Measurements from ENCODE around the gene PACS2.
"Not testable (repeated sequence)": the region's sequence is repeated elsewhere in the genome, so short reads cannot be mapped to it uniquely, and the experiment has no call there.

PACS2 gene

DNA sequence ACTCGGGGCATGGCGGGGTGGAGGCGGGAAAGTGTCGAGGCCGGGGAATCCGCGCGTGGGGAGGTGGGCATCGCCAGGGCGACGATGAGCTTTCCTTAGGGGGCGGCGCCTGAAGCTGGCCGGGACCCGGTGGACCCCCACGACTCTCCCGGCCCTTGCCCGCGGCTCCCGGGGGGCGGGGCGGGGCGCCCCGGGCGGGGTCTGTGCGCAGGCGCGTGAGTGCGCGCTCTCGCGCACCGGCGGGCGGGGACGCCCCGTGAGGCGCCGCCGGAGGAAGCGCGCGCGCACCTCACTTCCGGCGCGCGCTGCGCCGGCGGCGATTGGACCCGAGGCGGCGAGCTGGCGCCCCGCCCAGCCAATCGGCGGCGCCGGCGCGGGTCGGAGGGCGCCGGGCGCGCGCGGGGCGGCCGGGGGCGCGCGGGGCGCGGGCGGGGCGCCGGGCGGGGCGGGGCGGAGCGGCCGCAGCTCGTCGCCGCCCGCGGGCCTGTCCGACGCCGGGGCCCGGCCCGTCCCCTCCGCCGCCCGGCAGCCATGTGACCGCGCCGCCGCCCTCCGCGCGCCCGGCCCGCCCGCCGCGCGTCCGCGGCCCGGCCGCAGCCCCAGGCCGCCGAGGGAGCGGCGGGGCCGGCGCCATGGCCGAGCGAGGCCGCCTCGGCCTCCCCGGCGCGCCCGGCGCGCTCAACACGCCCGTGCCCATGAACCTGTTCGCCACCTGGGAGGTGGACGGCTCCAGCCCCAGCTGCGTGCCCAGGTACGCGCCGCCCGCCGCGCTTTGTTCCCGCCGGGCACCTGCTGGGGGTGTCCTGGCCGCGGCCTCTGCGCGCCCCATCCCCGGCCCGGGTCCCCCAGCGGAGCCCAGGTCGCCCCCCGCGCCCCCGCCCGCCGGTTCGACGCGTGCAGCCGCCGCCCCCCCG is at the start of gene PACS2:
TSS of gene PACS2 (plus strand) at position 462 of the 914 bp plus-strand sequence. CDS start at position 633, 171 bp downstream.
- peak; percentile 83 for DNase-seq

DNA sequence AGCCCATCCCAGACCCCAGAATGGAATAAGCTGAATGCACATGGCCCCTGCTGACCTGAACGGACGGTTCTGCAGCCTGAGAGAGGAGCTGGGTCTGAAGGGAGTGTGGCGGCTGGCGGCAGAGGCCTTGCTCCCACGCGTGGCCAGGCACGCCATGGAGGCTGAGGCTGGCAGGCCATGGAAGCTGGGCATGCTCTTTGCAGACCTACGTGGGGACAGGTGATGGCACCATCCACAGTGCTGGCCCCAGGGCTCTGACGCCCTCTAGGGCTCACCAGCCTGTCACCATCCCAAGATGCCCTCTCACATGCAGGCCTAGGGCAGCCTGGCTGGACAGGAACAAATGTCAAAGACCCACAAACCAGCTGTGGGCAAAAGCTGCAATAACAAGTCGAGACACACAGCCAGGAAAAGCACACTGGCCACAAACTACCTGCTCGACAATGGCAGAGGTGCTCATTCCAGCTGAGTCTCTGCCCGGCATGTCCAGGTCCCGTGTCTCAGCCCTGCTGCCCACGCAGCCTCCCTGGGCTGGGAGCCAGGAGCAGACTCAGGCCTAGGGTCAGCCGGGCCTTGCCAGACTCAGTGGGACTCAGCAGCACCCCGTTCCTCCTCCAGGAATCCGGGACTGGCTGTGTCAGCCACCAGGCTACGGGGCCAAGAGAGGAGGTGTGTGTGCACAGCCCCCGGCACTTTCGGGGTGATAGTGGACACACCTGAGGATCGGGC is 46.6 kb upstream of the PACS2 start:
- DNase-seq: no peak

DNA sequence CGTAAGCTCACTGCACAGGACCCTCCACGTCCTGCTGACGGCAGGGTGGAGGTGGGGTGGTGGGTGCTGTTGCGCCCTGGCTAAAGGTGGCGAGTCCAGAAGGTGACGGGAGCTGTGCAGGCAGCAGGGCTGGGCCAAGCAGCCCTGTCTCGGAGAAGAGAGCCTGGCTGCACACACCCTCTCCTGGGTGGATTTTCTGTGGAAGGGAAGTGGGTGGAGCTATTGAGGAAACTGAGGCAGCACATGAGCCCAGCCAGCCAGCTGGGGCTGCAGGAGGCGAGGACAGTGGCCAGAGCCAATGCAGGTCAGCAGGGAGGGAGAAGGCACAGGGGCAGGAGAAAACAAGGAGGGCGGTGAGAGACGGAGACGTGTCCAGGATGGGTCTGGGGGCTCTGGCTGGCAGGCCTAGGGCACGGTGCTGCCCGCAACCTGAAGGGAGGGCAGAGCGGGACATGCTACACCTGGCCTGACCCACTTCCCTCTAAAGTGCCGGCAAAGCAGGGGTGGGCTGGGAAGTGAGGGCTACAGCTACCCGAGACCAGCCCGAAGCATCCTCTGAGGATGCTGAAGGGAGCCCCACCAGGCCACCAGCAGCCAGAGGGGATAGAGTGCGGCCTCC is 45.7 kb upstream of the PACS2 start:
- DNase-seq: no peak

DNA sequence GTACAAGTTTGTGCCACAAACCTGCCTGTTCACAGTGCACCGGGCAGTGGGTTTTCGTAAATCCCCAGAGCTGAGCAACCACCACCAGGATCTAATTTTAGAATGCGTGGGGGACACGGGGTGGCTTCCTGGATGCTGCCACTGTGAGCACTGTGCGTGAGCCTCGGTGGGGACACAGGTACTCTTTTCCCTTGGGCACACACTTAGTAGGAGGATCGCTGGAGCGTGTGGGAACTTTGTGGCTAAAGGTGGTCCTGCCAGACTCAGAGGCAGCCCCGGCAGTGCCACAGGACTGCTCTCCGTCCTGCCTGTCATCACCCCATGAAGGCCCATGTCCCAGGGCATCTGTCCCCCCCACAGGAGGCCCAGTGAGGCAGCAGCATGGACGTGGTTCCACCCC is 45.1 kb upstream of the PACS2 start:
- no peak for DNase-seq

DNA sequence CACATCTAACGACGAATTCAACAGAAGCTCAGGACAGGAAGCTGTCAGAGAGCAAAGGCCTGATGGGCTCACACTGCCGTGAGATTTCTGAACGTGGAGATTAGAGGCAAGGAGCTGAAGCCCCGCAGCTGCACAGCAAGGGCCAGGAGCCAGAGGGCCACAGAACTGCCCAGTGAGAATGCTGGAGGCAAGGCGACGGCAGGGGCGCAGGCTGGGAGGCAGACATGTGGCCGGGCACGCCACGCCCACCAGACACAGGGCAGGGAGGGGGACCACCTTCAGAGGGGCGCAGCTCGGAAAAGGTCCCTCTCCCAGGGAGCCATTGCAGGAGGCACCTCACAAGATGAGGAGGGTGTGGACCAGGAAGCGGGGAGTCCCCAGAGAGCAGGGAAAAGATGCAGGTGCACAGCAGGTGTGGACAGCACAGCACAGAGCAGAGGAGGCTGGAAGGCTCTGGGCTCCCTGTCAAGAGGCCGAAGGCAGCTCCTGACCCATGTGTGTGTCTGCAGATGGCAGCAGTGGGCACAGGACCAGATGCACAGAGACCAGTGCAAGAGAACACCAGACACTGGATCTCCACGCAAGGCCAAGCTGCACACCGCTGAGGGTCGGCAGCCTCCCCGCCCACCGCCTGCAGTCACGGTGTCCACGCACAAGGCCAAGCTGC is 43.2 kb upstream of the PACS2 start:
- no peak for DNase-seq

DNA sequence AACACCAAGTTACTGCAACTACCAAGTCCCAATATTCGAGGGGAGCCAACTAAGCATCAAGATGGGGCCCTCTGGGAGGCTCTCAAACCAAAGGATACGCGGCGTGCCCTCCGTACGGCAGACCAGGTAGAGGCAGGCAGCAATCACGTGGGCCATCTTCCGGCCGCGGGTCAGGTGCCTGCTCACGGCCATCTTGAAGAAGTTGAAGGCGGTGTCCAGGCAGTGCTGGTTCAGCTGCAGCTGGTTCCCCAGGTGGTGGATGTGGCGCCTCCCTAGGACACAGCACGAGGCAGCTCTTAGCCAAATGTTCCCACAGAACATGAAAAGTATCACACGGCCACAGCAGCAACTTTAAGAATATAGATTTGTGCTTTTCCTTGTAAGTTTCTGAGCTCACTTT is 41.9 kb upstream of the PACS2 start:
- no peak for DNase-seq

DNA sequence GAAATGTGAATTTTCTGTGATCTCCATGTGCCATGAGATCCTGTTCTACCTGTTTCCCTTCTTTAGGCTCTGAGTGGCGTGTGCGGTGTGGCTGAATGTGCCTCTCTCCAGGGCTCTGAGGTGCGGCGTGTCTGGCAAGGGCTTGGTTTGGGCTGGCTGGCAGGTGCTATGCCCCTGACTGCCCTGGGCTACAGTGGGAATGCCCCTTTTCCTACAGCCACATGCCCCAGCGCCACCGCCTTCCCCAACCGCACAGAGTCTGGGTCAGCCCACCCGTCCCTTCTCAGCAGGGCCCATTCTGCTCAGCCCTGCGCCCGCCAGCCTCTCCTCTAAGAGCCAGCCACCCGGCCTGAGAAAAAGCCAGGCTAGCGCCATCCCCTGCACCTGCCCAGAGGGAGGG is 41.5 kb upstream of the PACS2 start:
- no peak for DNase-seq

DNA sequence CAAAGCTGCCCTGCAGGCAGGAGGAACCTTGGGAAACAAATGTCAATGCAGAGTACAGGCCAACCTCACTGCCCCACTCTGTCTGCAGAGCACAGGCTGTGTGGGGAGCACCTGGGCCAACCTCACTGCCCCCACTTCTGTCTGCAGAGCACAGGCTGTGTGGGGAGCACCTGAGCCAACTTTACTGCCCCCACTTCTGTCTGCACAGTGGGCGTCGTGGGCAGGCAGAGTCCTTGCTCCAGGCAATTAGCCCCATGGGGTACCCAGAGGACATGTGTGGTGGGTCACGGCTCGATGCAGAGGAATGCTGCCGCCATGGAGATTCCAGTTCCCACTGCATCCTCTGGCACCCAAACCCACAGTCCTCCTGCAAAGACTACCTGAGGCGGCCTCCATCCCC is 39.9 kb upstream of the PACS2 start:
- DNase-seq: no peak

DNA sequence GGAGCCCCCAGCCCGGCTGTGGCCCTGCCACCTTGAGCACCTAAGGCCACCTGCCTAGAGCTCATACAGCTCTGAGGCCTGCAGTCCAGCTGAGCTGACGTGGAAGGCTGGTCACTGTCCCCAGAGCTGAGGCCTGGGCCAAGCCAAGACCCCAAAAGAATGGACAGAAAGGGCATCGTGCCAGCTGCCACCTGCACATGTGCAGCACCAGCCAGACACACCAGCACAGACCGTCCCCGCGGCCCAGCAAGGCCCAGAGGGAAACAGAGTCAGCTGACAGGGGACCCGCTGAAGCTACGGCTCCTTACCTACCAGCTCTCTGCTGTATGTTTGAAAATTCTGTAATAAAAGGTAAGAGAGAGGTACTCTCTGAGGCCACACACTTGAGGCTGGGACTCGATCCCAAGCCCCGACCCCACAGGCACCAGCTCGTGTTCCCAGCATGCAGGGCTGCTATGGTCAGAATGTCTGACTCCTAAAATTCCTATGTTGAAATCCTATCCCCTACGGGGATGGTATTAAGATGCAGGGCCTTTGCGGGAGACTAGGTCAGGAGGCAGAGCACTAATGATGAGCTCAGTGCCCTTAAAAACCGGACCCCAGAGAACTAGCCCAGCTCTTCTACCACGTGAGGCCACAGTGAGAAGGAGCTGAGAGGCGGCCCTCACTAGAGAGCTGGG is 39.1 kb upstream of the PACS2 start:
- no peak for DNase-seq

DNA sequence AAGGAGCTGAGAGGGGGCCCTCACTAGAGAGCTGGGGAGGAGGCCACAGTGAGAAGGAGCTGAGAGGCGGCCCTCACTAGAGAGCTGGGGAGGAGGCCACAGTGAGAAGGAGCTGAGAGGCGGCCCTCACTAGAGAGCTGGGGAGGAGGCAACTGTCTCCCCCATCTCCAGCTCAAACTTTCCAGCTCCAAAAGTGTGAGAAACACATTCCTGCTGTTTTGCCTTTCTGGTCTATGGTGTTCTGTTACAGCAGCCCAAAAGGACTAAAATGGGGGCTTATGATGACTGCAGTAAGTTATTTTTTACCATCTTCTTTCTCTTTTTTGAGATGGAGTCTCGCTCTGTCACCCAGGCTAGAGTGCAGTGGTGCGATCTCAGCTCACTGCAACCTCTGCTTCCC is 37.1 kb upstream of the PACS2 start:
- not testable (repeated sequence) for DNase-seq

DNA sequence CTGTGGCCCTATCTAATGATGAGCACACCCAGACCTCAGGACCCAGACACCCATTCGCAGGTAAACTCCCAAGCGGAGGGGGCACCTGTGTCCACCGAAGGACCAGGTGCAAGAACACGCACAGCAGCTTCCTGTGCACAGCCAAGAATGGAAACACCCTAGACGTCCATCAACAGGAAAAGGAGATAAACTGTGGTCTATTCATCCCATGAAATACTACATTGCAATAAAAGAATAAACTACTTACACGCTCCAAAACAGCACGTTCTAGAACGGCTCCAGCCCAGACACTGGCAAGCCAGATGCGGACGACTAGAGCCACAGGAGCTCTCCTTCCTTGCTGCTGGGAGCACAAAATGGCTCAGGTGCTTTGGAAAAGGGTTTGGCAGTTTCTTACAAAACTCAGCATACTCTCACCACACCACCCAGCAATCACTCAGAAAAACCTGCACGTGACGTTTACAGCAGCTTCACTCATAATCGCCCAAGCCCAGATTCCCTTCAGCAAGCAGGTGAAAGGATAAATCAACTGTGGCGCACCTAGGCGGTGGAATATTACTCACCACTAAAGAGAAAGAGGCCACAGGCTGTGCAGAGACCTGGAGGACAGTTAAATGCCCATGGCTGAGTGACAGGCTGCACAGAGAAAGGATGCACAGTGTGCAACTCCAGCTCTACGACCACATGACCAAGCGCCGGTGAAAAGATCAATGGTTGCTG is 34.7 kb upstream of the PACS2 start:
- no peak for DNase-seq

DNA sequence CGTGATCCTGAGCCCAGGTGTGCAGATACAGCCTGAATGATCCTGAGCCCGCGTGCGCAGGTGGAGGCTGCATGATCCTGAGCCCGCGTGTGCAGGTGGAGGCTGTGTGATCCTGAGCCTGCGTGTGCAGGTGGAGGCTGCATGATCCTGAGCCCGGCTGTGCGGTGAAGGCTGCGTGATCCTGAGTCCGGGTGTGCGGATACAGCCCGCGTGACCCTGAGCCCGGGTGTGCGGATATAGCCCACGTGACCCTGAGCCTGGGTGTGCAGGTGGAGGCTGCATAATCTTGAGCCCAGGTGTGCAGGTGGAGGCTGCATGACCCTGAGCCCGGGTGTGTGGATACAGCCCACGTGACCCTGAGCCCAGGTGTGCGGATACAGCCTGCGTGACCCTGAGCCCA is 34.0 kb upstream of the PACS2 start:
- DNase-seq: no peak

DNA sequence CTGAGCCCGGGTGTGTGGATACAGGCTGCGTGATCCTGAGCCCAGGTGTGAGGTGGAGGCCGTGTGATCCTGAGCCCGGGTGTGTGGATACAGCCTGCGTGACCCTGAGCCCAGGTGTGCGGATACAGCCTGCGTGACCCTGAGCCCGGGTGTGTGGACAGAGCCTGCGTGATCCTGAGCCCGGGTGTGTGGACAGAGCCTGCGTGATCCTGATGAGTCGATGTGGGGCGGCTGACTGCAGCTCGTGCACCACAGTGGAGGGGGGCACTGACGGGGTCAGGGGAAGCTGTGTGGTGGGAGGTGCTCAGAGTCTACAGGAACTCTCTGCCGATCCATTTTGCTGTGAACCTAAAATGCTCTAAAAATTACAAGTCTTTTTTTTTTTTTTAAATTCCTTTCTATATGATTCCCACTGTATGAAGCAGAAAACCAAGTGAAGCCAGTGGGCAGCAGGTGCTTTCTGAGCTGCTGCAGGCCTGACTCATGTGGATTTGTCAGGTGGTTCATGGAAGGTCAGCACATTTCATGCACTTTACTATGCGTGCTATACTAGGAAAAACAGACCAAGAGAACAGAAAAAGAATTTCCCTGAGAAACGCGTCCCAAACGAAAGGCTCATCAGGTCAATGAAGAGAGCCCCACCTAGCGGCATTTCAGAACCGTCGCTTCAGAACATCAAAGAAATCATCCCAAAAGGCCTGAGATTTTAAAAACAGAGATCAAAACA is 33.0 kb upstream of the PACS2 start:
- DNase-seq: peak; percentile 42

DNA sequence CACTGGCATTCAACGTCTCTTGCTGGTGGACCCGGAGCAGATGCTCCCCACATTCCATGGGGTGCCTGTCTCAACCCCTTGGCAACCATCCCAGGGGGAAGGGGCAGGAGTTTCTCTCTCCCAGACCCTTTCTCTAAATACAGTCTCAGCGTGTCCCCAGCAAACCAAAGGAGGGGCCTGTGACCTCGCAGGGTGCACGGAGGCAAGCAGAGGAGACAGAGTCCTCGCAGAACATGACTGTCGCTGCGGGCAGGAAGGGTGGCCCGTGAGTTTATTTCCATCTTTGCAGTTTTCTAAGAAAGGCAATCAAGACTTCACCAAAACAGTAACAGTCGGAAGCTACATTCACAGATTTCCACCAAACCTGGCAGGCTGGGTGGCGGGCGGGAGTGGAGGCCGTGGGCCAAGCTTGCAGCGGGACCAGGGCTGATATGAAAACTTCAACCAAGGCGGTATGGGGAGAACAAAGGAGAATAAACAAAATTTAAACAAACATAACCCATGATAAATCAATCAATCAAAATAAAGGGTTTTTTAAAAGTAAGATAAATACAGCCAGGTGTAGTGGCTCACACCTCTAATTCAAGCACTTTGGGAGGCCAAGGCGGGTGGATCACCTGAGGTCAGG is 32.3 kb upstream of the PACS2 start:
- DNase-seq: no peak

DNA sequence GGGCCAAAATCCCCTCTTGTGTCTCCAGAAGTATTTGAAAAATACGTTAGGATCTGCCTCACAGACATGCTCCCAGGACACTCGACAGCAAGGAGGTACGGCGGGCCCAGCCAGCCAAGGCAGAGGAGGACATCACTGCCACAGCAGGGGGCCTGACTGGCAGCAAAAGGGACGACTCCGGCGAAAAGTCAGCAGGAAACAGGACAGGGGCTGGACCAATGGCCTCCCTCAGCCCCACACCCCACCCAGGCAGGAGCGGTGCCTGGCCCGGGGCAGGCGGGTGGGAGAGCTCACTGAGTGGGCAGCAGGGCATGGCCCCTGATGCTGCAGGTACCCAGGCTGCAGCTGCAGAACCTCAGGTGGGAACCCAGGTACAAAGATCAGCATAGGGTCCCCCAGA is 31.5 kb upstream of the PACS2 start:
- DNase-seq: no peak

DNA sequence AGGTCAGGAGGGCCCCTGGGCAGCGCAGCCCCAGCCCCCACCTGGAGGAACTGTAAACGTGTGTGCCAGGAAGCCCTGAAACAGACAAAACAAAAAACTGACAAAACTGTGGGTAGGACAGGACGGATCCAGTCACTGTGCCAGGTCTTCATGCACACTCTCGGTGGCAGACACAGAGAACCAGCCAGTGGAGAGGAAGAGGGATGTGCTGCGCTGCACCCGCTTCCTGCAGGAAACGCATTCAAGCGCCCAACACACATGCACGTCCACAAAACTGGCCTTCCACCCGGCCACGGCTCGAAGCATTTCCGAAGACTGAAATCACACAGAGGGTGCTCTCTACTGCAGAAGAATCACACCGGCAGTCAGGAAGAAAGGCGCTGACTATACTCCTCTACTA is 30.6 kb upstream of the PACS2 start:
- DNase-seq: no peak

DNA sequence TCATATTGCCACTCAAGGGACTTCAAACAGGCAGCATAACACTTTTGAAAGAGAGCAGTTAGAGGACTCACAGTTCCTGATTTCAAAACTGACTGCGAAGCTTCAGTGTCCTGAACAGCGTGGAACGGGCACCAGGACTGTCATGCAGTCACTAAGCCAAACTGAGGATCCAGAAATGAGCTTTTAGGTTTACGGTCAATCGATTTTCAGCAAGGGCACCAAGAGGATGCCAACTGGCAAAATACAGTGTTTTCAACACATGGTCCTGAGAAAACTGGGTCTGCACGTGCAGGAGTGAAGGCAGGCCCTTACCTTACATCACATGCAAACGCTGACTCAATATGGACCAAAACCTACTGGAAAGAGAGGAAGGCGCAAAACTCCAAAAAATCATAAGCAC is 29.4 kb upstream of the PACS2 start:
- no peak for DNase-seq

DNA sequence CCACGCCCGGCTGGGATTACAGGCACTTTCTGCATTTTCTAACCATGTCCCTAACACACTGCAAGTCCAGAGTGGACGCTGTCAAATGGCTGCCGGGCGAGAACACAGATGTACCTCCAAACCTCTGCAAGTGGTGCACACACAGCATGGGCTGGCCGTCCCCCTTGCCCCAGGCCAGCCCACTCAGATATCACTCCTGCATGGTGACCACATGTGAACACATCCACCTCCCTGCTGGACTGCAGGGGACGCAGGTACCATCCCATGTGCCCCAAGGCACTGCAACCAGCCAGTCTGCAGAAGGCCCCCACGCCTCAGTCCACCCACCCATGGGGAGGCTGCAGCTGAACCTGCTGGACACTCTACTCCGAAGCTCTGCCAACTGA is 27.8 kb upstream of the PACS2 start:
- no peak for DNase-seq

DNA sequence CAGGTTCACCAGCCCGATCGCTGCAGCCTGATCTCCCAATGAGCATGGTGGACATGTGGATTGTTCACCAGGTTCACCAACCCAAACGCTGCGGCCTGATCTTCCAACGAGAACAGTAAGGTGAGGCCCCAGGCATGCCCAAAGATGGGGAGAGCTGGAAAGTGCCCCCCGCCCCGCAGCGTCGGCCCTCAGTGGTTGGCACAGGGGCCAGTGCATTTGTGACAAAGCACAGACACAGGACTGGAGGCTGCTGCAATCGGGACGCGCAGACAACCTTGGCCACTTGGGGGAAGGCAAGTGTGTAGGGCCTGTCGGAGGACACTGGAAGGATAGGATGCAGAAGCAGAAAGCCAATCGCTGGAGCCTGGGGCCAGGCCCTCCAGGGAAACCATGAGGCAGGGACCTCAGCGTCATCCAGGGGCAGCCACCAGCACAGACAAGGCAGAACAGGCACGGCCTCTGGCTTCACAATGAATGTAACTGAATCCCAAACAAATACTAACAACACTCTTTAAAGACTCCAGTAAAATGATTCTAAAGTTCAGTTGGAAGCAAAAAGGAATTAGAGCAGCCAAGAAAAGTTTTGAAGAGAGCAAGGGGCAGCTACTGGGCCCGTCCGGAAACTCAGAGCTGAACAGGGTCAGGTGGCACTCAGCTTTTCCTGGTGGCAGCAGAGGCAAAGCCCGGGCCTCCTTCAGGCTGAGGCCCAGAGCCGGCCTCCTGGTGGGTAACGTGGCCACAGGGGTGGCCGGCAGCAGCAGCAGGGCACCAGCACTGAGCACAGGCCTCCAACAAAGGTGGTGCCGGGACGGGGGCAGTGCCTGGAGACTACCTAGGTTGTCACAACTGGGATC is 27.1 kb upstream of the PACS2 start:
- no peak for DNase-seq

DNA sequence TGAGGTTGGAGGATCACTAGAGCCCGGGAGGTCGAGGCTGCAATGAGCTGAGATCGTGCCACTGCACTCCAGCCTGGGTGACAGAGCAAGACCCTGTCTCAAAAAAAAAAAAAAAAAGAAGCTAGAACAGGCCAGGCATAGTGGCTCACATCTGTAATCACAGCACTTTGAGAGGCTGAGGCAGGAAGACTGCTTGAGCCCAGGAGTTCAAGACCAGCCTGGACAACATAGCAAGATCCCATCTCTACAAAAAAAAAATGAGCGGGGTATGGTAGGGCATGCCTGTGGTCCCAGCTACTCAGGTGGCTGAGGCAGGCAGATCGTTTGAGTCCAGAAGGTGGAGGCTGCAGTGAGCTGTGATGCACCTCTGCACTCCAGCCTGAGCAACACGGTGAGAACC is 25.6 kb upstream of the PACS2 start:
- not testable (repeated sequence) for DNase-seq
